Lung (tissue), 12 donors: ENCODE data around the gene SETD1B. TPM values are rescaled to one million over a fixed set of nuclear protein-coding genes. Genes with fewer than 3 reads are reported as not detected.

Source experiments
- ATAC-seq: fragments of 200-7000 bp; cut with Tn5 transposase; one replicate; pipeline ENCODE4 v1.9.1; 2020; ENCODE audit warnings: moderate number of reproducible peaks; ENCODE audit not compliant: insufficient read depth, low FRiP score
- DNase-seq, 3 donors: peaks; one replicate each; pipeline ENCODE4 v3.0.0-alpha.2; 2013 to 2017
- H3K27ac ChIP-seq, 2 donors: one replicate each; pipeline ENCODE4 v1.5.1; 2013; ENCODE audit warnings: mild to moderate bottlenecking in 2 of 2, moderate library complexity in 2 of 2, control low read depth in 1 of 2, inconsistent platforms in 1 of 2, low read depth in 1 of 2, low read length in 1 of 2
- H3K27me3 ChIP-seq, 3 donors: one replicate each; pipeline ENCODE4 v1.5.1; 2013; ENCODE audit warnings: low read length in 2 of 3; ENCODE audit not compliant: control insufficient read depth in 3 of 3, insufficient read depth in 3 of 3
- H3K36me3 ChIP-seq, 4 donors: one replicate each; pipeline ENCODE4 v1.5.1; 2013; ENCODE audit warnings: low read length in 4 of 4, mild to moderate bottlenecking in 1 of 4, moderate library complexity in 1 of 4; ENCODE audit not compliant: control insufficient read depth in 4 of 4, insufficient read depth in 4 of 4
- H3K4me1 ChIP-seq, 5 donors: one replicate each; pipeline ENCODE4 v1.5.1; 2013; ENCODE audit warnings: low read length in 5 of 5, mild to moderate bottlenecking in 2 of 5, moderate library complexity in 1 of 5; ENCODE audit not compliant: control insufficient read depth in 5 of 5, insufficient read depth in 5 of 5
- H3K4me3 ChIP-seq: one replicate; pipeline ENCODE4 v1.5.1; 2013; ENCODE audit warnings: mild to moderate bottlenecking, control low read depth, moderate library complexity
- H3K9ac ChIP-seq, 2 donors: one replicate each; pipeline ENCODE4 v1.5.1; 2013; ENCODE audit warnings: low read length in 2 of 2, control low read depth in 1 of 2; ENCODE audit not compliant: insufficient read depth in 1 of 2
- H3K9me3 ChIP-seq, 4 donors: one replicate each; pipeline ENCODE4 v1.5.1; 2013; ENCODE audit warnings: low read length in 3 of 4, mild to moderate bottlenecking in 1 of 4, moderate library complexity in 1 of 4; ENCODE audit not compliant: control insufficient read depth in 4 of 4, insufficient read depth in 3 of 4
- WGBS, 2 donors: extraction: QIAGEN DNeasy Blood & Tissue Kit; methylation state at CpG; one replicate each; pipeline ENCODE4 v1.1.7; 2013; 5-methylcytosine and 5-hydroxymethylcytosine counted together
- polyA plus RNA-seq, 2 donors: library from polyadenylated mRNA; stranded (reverse); fragments of 200-250 nt; gene quantifications; one replicate each; pipeline ENCODE4 v1.2.1, GENCODE V29; 2013
- total RNA-seq, 2 donors: library from RNA; depleted of rRNA in 1 of 2; stranded (reverse); fragments of >200 nt in 1 of 2; gene quantifications; one replicate each; pipeline ENCODE4 v1.2.1, GENCODE V29; 2014 to 2021
- TF ChIP-seq, protein P1 (sequence below): IDR thresholded peaks from 2 replicates; pipeline ENCODE4 v1.5.1; 2012; ENCODE audit warnings: mild to moderate bottlenecking; ENCODE audit errors: control extremely low read depth, extremely low read depth
- donor health status: control.
- donor health status: control.
- donor health status: Bipolar disorder and iron deficiency.
- donor health status: healthy.
- donor health status: DM: yes; HTN: yes; CAD: no.

The SETD1B gene
- total and polyA plus RNA-seq, 4 donors = 7.3 to 28.1 (median 10.4) TPM

DNA sequence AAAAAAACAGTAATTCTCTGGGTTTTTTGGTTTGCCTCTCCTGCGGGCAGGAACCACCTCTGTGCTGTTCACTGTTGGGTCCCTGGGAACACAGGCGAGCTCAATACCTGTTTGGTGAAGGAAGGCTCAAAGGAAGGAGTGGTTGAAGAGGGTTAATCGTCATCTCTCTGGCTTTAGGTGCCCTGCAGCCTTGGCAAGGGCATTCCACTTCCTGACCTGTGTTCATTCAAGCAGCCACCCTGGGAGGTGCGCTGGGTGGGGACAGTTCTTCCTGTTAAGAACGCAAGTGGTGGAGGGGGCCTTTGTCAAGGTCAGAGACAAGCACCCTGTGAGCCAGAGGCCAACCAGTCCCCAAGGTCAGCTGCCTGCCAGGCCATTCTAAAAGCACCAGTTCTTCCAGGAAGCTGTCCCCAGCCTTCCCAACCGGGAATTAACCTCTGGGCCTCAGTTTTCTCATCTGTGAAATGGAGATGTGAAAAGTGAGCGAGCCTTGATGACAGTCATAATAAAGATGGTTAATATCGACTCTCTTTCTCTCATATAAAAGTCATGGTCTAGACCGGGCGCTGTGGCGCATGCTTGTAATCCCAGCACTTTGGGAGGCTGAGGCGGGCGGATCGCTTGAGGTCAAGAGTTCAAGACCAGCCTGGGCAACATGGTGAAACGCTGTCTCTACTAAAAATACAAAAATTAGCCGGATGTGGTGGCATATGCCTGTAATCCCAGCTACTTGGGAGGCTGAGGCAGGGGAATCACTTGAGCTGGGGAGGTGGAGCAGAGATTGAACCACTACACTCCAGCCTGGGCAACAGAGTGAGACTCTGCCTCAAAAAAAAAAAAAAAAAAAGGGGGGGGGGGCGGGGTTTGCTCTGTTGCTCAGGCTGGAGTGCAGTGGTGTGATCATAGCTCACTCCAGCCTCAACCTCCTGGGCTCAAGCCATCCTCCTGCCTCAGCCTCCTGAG is 16.5 kb upstream of the SETD1B start:
- Histone ChIP-seq H3K4me3 (no peak overlapping the region), H3K36me3 (no peaks in the 10 kb centered on the region), H3K27ac (peak overlapping the region; percentile 37 to 64), H3K4me1 (peaks cover 0 to 17% (median 1%) of the 10 kb centered on the region in 5 donors), H3K27me3 (no peaks in the 10 kb centered on the region), H3K9me3 (no peaks in the 10 kb centered on the region), H3K9ac (no peak overlapping the region)
- DNase-seq (no peak), ATAC-seq (no peak)
- 69 to 75% methylated on average over 16 to 17 of the region's 17 CpGs for WGBS, 2 donors
- TF ChIP-seq, protein P1, sequence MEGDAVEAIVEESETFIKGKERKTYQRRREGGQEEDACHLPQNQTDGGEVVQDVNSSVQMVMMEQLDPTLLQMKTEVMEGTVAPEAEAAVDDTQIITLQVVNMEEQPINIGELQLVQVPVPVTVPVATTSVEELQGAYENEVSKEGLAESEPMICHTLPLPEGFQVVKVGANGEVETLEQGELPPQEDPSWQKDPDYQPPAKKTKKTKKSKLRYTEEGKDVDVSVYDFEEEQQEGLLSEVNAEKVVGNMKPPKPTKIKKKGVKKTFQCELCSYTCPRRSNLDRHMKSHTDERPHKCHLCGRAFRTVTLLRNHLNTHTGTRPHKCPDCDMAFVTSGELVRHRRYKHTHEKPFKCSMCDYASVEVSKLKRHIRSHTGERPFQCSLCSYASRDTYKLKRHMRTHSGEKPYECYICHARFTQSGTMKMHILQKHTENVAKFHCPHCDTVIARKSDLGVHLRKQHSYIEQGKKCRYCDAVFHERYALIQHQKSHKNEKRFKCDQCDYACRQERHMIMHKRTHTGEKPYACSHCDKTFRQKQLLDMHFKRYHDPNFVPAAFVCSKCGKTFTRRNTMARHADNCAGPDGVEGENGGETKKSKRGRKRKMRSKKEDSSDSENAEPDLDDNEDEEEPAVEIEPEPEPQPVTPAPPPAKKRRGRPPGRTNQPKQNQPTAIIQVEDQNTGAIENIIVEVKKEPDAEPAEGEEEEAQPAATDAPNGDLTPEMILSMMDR = no peak

DNA sequence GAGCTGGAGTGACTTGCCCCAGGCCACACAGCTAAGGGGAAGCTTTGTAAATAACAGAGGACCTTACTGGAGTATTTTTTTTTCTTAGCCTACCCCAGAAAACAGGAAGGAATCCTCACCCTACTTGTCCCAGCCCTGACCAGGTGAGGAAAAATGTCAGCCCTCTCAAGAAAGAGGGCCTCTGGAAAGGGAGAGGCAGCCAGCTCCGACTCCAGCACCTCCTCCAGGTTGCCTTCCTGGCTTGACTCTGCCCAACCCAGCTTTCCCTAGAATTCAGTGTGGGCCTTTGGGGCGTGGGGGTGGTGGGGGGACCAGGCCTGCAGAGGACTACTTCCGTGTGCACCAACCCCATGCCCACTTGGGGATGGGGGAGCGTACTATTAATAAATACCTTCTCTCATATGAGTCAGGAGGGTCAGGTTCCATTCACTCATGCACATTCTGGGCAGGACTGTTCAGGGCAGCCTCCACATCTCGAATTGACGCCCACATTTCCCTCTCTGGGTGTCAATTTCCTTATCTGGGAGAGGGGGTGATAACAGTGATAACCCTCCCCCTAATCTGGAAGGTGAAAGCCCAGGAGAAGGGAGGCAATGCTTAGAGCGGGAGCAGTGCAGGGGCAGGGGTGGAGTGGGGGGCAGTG is 15.5 kb upstream of the SETD1B start:
- Histone ChIP-seq H3K36me3 (no peaks in the 10 kb centered on the region), H3K27me3 (no peaks in the 10 kb centered on the region), H3K9ac (no peak overlapping the region), H3K4me3 (no peak overlapping the region), H3K9me3 (no peaks in the 10 kb centered on the region), H3K27ac (peak overlapping the region in 1 of 2 donors; percentile 83), H3K4me1 (peaks cover 0 to 14% (median 0%) of the 10 kb centered on the region in 5 donors)
- WGBS, 2 donors = 52 to 68% methylated on average over 7 of the region's 7 CpGs
- DNase-seq (no peak), ATAC-seq (no peak)
- TF ChIP-seq, protein P1 = no peak

DNA sequence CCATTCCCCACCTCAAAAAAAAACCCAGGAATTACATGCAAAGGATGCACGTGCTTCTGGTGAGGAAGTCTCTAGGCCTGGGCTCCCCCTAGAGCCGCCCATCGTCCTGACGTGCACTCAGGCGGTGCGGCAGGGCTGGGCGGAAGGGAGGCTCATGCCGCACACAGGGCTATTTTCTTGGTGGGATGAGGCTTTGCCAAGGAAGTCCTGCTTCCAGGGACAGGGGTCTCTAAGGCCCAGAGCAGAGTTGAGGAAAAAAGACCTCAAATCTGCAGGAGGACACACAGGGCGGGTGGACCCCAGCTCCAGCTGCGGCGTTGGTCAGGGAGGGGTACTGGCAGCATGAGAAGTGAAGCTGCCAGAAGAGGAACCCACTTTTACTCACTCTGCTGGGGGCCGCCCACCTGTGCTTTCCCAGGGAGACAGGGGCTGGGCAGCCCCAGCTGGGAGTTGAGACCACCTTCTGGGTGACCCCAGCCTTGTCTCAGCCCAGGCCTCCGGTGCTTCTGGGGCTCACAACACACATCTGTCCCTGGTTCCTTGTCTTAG is 14.5 kb upstream of the SETD1B start:
- 16 to 50% methylated on average over 13 of the region's 13 CpGs for WGBS, 2 donors
- TF ChIP-seq, protein P1 = no peak
- Histone ChIP-seq H3K4me3 (no peak overlapping the region), H3K36me3 (no peaks in the 10 kb centered on the region), H3K27me3 (no peaks in the 10 kb centered on the region), H3K9ac (no peak overlapping the region), H3K4me1 (peaks cover 0 to 18% (median 5%) of the 10 kb centered on the region in 5 donors), H3K27ac (peak overlapping the region; percentile 25 to 83), H3K9me3 (no peaks in the 10 kb centered on the region)
- no peak for DNase-seq
- ATAC-seq = no peak
